H1 (cell line): ENCODE results near the gene CASTOR1. TPM values are rescaled to one million over a fixed set of nuclear protein-coding genes. Genes with fewer than 3 reads are reported as not detected.

Experiments
- CTCF ChIA-PET: fragments of 300-600 bp; sonication (Branson Sonifier 250); formaldehyde crosslinking; loops from one replicate; lab custom pipeline; 2021; ENCODE audit not compliant: partially characterized antibody; lab: Charles Lee
- POLR2A ChIA-PET: fragments of 300-600 bp; sonication (Branson Sonifier 250); formaldehyde crosslinking; loops from one replicate; lab custom pipeline; 2021; ENCODE audit warnings: inconsistent platforms; ENCODE audit not compliant: partially characterized antibody; lab: Charles Lee
- DNase-seq, 2 experiments: peaks; one replicate each; pipeline versions ENCODE4 v3.0.0 to v3.0.0-alpha.2; 2010 to 2022; ENCODE audit warnings: low spot score in 2 of 2, low read depth in 1 of 2, mixed read lengths in 1 of 2
- FAIRE-seq: peaks from 2 replicates; lab custom pipeline; 2011; peaks lifted over from hg19 to GRCh38; lab: Jason Lieb, UNC
- H2AFZ ChIP-seq: 2 replicates; pipeline ENCODE4 v1.8.1; 2012; ENCODE audit warnings: low read length, inconsistent platforms
- H2AK5ac ChIP-seq: 2 replicates; pipeline ENCODE4 v1.6.1; 2013; ENCODE audit warnings: low read depth, low read length
- H2BK120ac ChIP-seq: replicated peaks from 2 replicates; pipeline ENCODE3; 2013; ENCODE audit warnings: low read depth, low read length, inconsistent platforms
- H2BK12ac ChIP-seq: 2 replicates; pipeline ENCODE4 v1.6.1; 2013; ENCODE audit warnings: low read depth, low read length
- H2BK15ac ChIP-seq: 2 replicates; pipeline ENCODE4 v1.6.1; 2013; ENCODE audit warnings: low read length
- H2BK20ac ChIP-seq: 2 replicates; pipeline ENCODE4 v1.6.1; 2013; ENCODE audit warnings: low read length
- H2BK5ac ChIP-seq: 2 replicates; pipeline ENCODE4 v1.6.1; 2013; ENCODE audit warnings: low read depth, low read length
- H3K14ac ChIP-seq: 2 replicates; pipeline ENCODE4 v1.6.1; 2013; ENCODE audit warnings: inconsistent platforms; ENCODE audit not compliant: insufficient read length
- H3K18ac ChIP-seq: 2 replicates; pipeline ENCODE4 v1.6.1; 2013; ENCODE audit warnings: low read length; ENCODE audit errors: extremely low read depth
- H3K23ac ChIP-seq: 2 replicates; pipeline ENCODE4 v1.6.1; 2013; ENCODE audit warnings: inconsistent platforms; ENCODE audit not compliant: insufficient read length
- H3K23me2 ChIP-seq: 2 replicates; pipeline ENCODE4 v1.6.1; 2013; ENCODE audit warnings: low read depth, low read length
- H3K27ac ChIP-seq: 2 replicates; pipeline ENCODE4 v1.6.1; 2011; ENCODE audit warnings: low read depth, low read length, inconsistent platforms
- H3K27me3 ChIP-seq, 4 experiments: replicated peaks in 1 of 4; 1 replicate in 1 of 4; 2 replicates in 3 of 4; pipeline versions ENCODE4 v1.6.1 to v1.8.1; 2011 to 2013; ENCODE audit warnings: low read length in 3 of 4, mild to moderate bottlenecking in 3 of 4, inconsistent platforms in 2 of 4, mixed read lengths in 2 of 4, moderate library complexity in 1 of 4; ENCODE audit not compliant: control insufficient read depth in 3 of 4, insufficient read depth in 3 of 4; ENCODE audit errors: extremely low read depth in 1 of 4
- H3K36me3 ChIP-seq, 4 experiments: 2 replicates each; pipeline versions ENCODE4 v1.6.1 to v1.8.1; 2011 to 2013; ENCODE audit warnings: mild to moderate bottlenecking in 4 of 4, low read length in 3 of 4, moderate library complexity in 2 of 4, control low read depth in 1 of 4, inconsistent platforms in 1 of 4; ENCODE audit not compliant: insufficient read depth in 4 of 4, control insufficient read depth in 2 of 4
- H3K4ac ChIP-seq: replicated peaks from 2 replicates; pipeline ENCODE3; 2013; ENCODE audit warnings: low read length, low read depth, mixed read lengths, inconsistent platforms; ENCODE audit not compliant: insufficient read length
- H3K4me1 ChIP-seq, 4 experiments: replicated peaks in 1 of 4; 1 replicate in 1 of 4; 2 replicates in 3 of 4; pipeline versions ENCODE4 v1.6.1 to v1.8.1; 2011 to 2013; ENCODE audit warnings: low read length in 3 of 4, inconsistent platforms in 2 of 4, mixed read lengths in 1 of 4; ENCODE audit not compliant: insufficient read depth in 4 of 4, control insufficient read depth in 3 of 4
- H3K4me2 ChIP-seq, 2 experiments: 2 replicates each; pipeline versions ENCODE4 v1.6.1 to v1.8.1; 2011 to 2013; ENCODE audit warnings: low read depth in 2 of 2, low read length in 2 of 2, control low read depth in 1 of 2, inconsistent platforms in 1 of 2, mild to moderate bottlenecking in 1 of 2; ENCODE audit not compliant: insufficient read depth in 1 of 2
- H3K4me3 ChIP-seq, 4 experiments: fragments of 200-600, 300-600 bp in 1 of 4; sonication (generic), shearing (Covaris generic), sonication (Bioruptor Twin) in 1 of 4; 2 replicates each; pipeline versions ENCODE4 v1.5.1 to v1.8.1; 2011 to 2016; ENCODE audit warnings: low read length in 4 of 4, low read depth in 3 of 4, control low read depth in 2 of 4, inconsistent platforms in 2 of 4, mild to moderate bottlenecking in 2 of 4, mixed read lengths in 1 of 4, moderate library complexity in 1 of 4; ENCODE audit not compliant: insufficient read depth in 2 of 4; ENCODE audit errors: extremely low read depth in 1 of 4
- H3K56ac ChIP-seq: replicated peaks from 2 replicates; pipeline ENCODE3; 2013; ENCODE audit warnings: low read depth, mild to moderate bottlenecking, mixed read lengths, low read length, inconsistent platforms; ENCODE audit not compliant: insufficient read length
- H3K79me1 ChIP-seq: 2 replicates; pipeline ENCODE4 v1.6.1; 2013; ENCODE audit warnings: low read depth, low read length, control low read depth
- H3K79me2 ChIP-seq, 2 experiments: 2 replicates each; pipeline versions ENCODE4 v1.6.1 to v1.8.1; 2012 to 2013; ENCODE audit warnings: low read length in 2 of 2, mild to moderate bottlenecking in 2 of 2, inconsistent platforms in 1 of 2; ENCODE audit not compliant: insufficient read depth in 2 of 2, control insufficient read depth in 1 of 2
- H3K9ac ChIP-seq, 4 experiments: replicated peaks in 1 of 4; 1 replicate in 1 of 4; 2 replicates in 3 of 4; pipeline versions ENCODE4 v1.6.1 to v1.8.1; 2011 to 2013; ENCODE audit warnings: low read depth in 3 of 4, low read length in 3 of 4, control low read depth in 2 of 4, mild to moderate bottlenecking in 2 of 4, moderate library complexity in 2 of 4, inconsistent platforms in 1 of 4; ENCODE audit errors: extremely low read depth in 1 of 4
- H3K9me3 ChIP-seq, 2 experiments: 2 replicates each; pipeline versions ENCODE4 v1.6.1 to v1.8.1; 2012 to 2013; ENCODE audit warnings: mild to moderate bottlenecking in 2 of 2, moderate library complexity in 2 of 2, control low read depth in 1 of 2, inconsistent platforms in 1 of 2, low read depth in 1 of 2, low read length in 1 of 2, mixed read lengths in 1 of 2; ENCODE audit not compliant: insufficient read depth in 2 of 2
- H4K20me1 ChIP-seq, 2 experiments: replicated peaks in 1 of 2; 2 replicates each; pipeline versions ENCODE3 to v1.8.1; 2011 to 2013; ENCODE audit warnings: inconsistent platforms in 2 of 2, low read length in 2 of 2, mild to moderate bottlenecking in 1 of 2; ENCODE audit not compliant: insufficient read depth in 2 of 2, control insufficient read depth in 1 of 2
- H4K5ac ChIP-seq: 2 replicates; pipeline ENCODE4 v1.6.1; 2013; ENCODE audit warnings: low read length, low read depth, mixed read lengths, inconsistent platforms; ENCODE audit not compliant: insufficient read length
- H4K8ac ChIP-seq: 2 replicates; pipeline ENCODE4 v1.8.0; 2013; ENCODE audit warnings: mild to moderate bottlenecking, moderate library complexity, low read length, inconsistent platforms; ENCODE audit not compliant: insufficient read depth; ENCODE audit errors: extremely low read depth
- H4K91ac ChIP-seq: replicated peaks from 2 replicates; pipeline ENCODE3; 2013; ENCODE audit warnings: low read length, mixed read lengths, inconsistent platforms; ENCODE audit not compliant: insufficient read length
- ASH2L ChIP-seq: fragments of 200-600, 300-600 bp; sonication (generic); IDR thresholded peaks from one replicate; pipeline ENCODE4 v1.7.1; 2017; ENCODE audit warnings: low read length
- BCL11A ChIP-seq, 2 experiments: IDR thresholded peaks; one replicate each; pipeline ENCODE4 v1.6.1; 2011; ENCODE audit warnings: low read depth in 2 of 2, low read length in 2 of 2, mild to moderate bottlenecking in 2 of 2
- CHD2 ChIP-seq: IDR thresholded peaks from 2 replicates; pipeline ENCODE4 v1.6.1; 2012; ENCODE audit warnings: low read length, improper control_type of control experiment
- HDAC6 ChIP-seq: IDR thresholded peaks from one replicate; pipeline ENCODE4 v1.7.1; 2012; ENCODE audit warnings: low read depth, mild to moderate bottlenecking, inconsistent platforms, low read length, moderate library complexity
- NANOG ChIP-seq: IDR thresholded peaks from 2 replicates; pipeline ENCODE4 v1.6.1; 2011; ENCODE audit warnings: low read length, low read depth, mild to moderate bottlenecking, inconsistent platforms; ENCODE audit not compliant: insufficient read depth, poor library complexity, severe bottlenecking
- POU5F1 ChIP-seq: IDR thresholded peaks from 2 replicates; pipeline ENCODE4 v1.6.1; 2011; ENCODE audit warnings: low read depth, mild to moderate bottlenecking, low read length, moderate library complexity
- TBP ChIP-seq: IDR thresholded peaks from 2 replicates; pipeline ENCODE4 v1.6.1; 2011; ENCODE audit warnings: low read depth, low read length, improper control_type of control experiment
- ZNF274 ChIP-seq: IDR thresholded peaks from 2 replicates; pipeline ENCODE4 v1.7.0; 2012; ENCODE audit warnings: low read length, borderline replicate concordance; ENCODE audit errors: extremely low read depth
- WGBS, 2 experiments: shearing (Covaris generic) in 1 of 2; methylation state at CpG; one replicate each; pipeline versions ENCODE4 v1.1.6 to v1.1.7; 2013 to 2015; ENCODE audit warnings: low lambda C conversion rate in 2 of 2, mixed read lengths in 2 of 2, inconsistent platforms in 1 of 2, low coverage in 1 of 2, missing lambda C conversion rate in 1 of 2; ENCODE audit not compliant: insufficient replicate concordance in 2 of 2, insufficient coverage in 1 of 2, insufficient read length in 1 of 2; ENCODE audit errors: extremely low coverage in 1 of 2, missing lambda C conversion rate in 1 of 2; 5-methylcytosine and 5-hydroxymethylcytosine counted together
- polyA plus RNA-seq, 7 experiments: library from polyadenylated mRNA; depleted of rRNA in 3 of 7; stranded (reverse) in 5 of 7; unstranded in 2 of 7; fragments of >200 nt in 5 of 7; fragments of 200-250 nt in 2 of 7; gene quantifications; 1 replicate in 5 of 7; 2 replicates in 1 of 7; 4 replicates in 1 of 7; pipeline versions ENCODE4 v1.2.1 to v1.2.3, GENCODE V29; 2011 to 2013; ENCODE audit warnings: missing spikeins in 2 of 7, mixed read lengths in 2 of 7
- total RNA-seq: library from RNA; stranded (reverse); fragmentation: NEBNext Ultra II Directional; extraction: Animal tissue kit (Norgen Biotek cat#: 25700); gene quantifications from 2 replicates; pipeline ENCODE4 v1.2.1, GENCODE V29; 2021

Gene CASTOR1
- total and polyA plus RNA-seq, 2 of the 8 experiments (the other 6 are each of a cell fraction or from before 2014, with no cell fraction given) = 10.3 to 36.0 TPM

DNA sequence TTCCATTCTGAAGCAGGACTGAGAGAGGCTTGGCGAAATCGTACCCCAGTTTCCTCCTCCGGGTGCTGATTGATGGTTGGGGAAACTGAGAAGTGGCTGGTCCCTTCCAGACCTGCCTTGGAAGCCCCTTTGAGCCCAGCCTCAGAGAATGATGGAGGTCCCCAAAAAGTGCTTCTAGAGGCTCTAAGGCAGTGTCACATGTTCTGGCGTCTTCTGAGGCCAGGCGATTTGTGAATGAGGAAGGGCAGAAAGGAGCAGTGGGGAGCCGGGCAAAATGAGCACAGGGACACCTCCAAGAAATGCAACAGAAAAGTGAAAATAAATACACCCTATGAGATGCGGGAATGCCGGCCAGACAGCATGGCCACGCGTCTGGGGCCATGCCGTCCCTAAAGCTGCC, 41.7 kb downstream of the CASTOR1 start:
- Histone ChIP-seq H2BK15ac (no peak overlapping the region), H2AK5ac (no peak overlapping the region), H3K27me3 (no peaks in the 10 kb centered on the region; a peak in 2 of 7 replicates), H4K20me1 (peaks cover 0 to 2% of the 10 kb centered on the region in 2 experiments), H3K23ac (no peak overlapping the region), H3K56ac (no peak overlapping the region), H3K4me2 (peak overlapping the region in 1 of 2 experiments; percentile 83; a peak in 2 of 4 replicates), H4K8ac (no peak overlapping the region), H3K27ac (no peak overlapping the region), H2BK5ac (peak overlapping the region; percentile 49; the same call in 1 of the 2 replicates), H3K9ac (no peak overlapping the region), H3K14ac (no peak overlapping the region), H2AFZ (no peak overlapping the region), H2BK120ac (peak overlapping the region; percentile 51), H3K4me1 (peaks cover 0 to 21% (median 11%) of the 10 kb centered on the region in 4 experiments; a peak in 6 of 7 replicates), H3K9me3 (no peaks in the 10 kb centered on the region), H2BK12ac (peak overlapping the region; percentile 81; the same call in 1 of the 2 replicates), H3K79me2 (no peaks in the 10 kb centered on the region), H4K5ac (no peak overlapping the region), H3K4ac (peak overlapping the region; percentile 93), H4K91ac (peak overlapping the region; percentile 82), H2BK20ac (peak overlapping the region; percentile 61; the same call in 1 of the 2 replicates), H3K36me3 (0 out of 8 replicates have a peak, but pooled peaks cover 0 to 5% (median 0%) of the 10 kb centered on the region in 4 experiments), H3K23me2 (peaks cover 12% of the 10 kb centered on the region; the same call in 1 of the 2 replicates), H3K4me3 (peak overlapping the region in 1 of 4 experiments; percentile 71; a peak in 1 of 8 replicates), H3K18ac (no peak overlapping the region; the same call in 1 of the 2 replicates), H3K79me1 (peaks cover 4% of the 10 kb centered on the region)
- FAIRE-seq = no peak
- 76% methylated on average over 11 of the region's 11 CpGs; no CpG with 5 or more reads in 1 of the 2 experiments for WGBS, 2 experiments
- no peak for DNase-seq
- ChIA-PET POLR2A (interaction anchor here (1.0 kb wide), 1 partner anchor 12 kb away, joined by 3 read pairs; no protein-coding TSS in a partner anchor), CTCF (interaction anchor here (1.5 kb wide), 1 partner anchor 16 kb away, joined by 3 read pairs; no protein-coding TSS in a partner anchor)
- no peak for TF ChIP-seq NANOG
- TF ChIP-seq CHD2 = no peak
- no peak for TF ChIP-seq POU5F1
- TF ChIP-seq ASH2L = no peak
- no peak for TF ChIP-seq ZNF274
- no peak for TF ChIP-seq TBP
- TF ChIP-seq BCL11A (IDR thresholded peaks at IDR 0.05; ENCODE audit: low read depth in 2 of 2, low read length in 2 of 2) = no peak
- TF ChIP-seq HDAC6 = no peak
